Mucosa of descending colon (tissue), 3 donors: ENCODE data around the gene MYOM3. TPM values are rescaled to one million over a fixed set of nuclear protein-coding genes. Genes with fewer than 3 reads are reported as not detected.

Source experiments
- ATAC-seq: fragments of 200-7000 bp; cut with Tn5 transposase; one replicate; pipeline ENCODE4 v1.9.1; 2020; ENCODE audit warnings: mild to moderate bottlenecking, moderate library complexity
- DNase-seq, 3 donors: peaks; one replicate each; pipeline ENCODE4 v3.0.0-alpha.2; 2020
- H3K36me3 ChIP-seq: fragments of 200-600 bp; one replicate; pipeline ENCODE4 v1.8.0; 2021; ENCODE audit warnings: low read depth, mild to moderate bottlenecking
- H3K4me1 ChIP-seq: fragments of 200-600 bp; one replicate; pipeline ENCODE4 v1.8.0; 2021; ENCODE audit warnings: low read depth, mild to moderate bottlenecking
- H3K4me3 ChIP-seq: fragments of 200-600 bp; one replicate; pipeline ENCODE4 v1.8.0; 2021; ENCODE audit warnings: mild to moderate bottlenecking
- H3K9me3 ChIP-seq: fragments of 200-600 bp; one replicate; pipeline ENCODE4 v1.8.0; 2021; ENCODE audit warnings: mild to moderate bottlenecking
- CTCF ChIP-seq: fragments of 200-600 bp; IDR thresholded peaks from one replicate; pipeline ENCODE4 v1.8.0; 2022; ENCODE audit warnings: antibody characterized with exemption, mild to moderate bottlenecking
- intact Hi-C, 2 donors: fragments of 100-400 bp; cut with DNase I in 1 of 2; cut with micrococcal nuclease in 1 of 2; formaldehyde crosslinking; loops; one replicate each; pipeline versions ENCODE4 v1.11.0 to v1.11.1; 2022; cut with DNase I, micrococcal nuclease
- total RNA-seq, 3 donors: library from RNA; stranded (reverse); fragmentation: NEBNext Ultra II Directional in 2 of 3; extraction: Animal tissue kit (Norgen Biotek cat#: 25700) in 2 of 3; gene quantifications; one replicate each; pipeline versions ENCODE4 v1.2.1 to v1.2.4, GENCODE V29; 2021 to 2023
- donor health status: DM: no; HTN: no; CAD: no; lungs with moderate emphysema.
- donor health status: DM: no; HTN: no; CAD: no.
- donor health status: DM: no; HTN: yes; CAD: no.

MYOM3 gene
- total RNA-seq, 3 donors from 2014 or later: 2.6 to 3.4 (median 2.7) TPM

GRCh38 chr1:24007079-24007478, 104.9 kb downstream of the MYOM3 start:
- DNase-seq: no peak
- Histone ChIP-seq H3K9me3 (no peaks in the 10 kb centered on the region), H3K4me1 (peaks cover 14% of the 10 kb centered on the region), H3K36me3 (no peaks in the 10 kb centered on the region), H3K4me3 (no peak overlapping the region)
- ATAC-seq: no peak
- no peak for TF ChIP-seq CTCF
- intact Hi-C loops: no loop called here

Other genes starting within 250 kb of the MYOM3 start
- gene FUCA1, start 243.8 kb downstream of the MYOM3 start, total RNA-seq: 100 to 1,000 TPM in 2 of 3 donors, 10 to 100 TPM in 1; 82.2 to 171 (median 159) TPM
- under 1 TPM; 0.06 to 0.19 (median 0.17) TPM for gene CNR2, start 198.8 kb downstream of the MYOM3 start, total RNA-seq
- 100 to 1,000 TPM; 116 to 137 (median 121) TPM for gene PNRC2, start 152.3 kb downstream of the MYOM3 start, total RNA-seq
- 10 to 100 TPM; 85.8 to 98.0 (median 94.0) TPM for gene SRSF10, start 131.8 kb downstream of the MYOM3 start, total RNA-seq
- gene IL22RA1, start 31.0 kb upstream of the MYOM3 start, total RNA-seq: 10 to 100 TPM; 13.8 to 43.1 (median 28.2) TPM
- 10 to 100 TPM in 2 of 3 donors, 1 to 10 TPM in 1; 5.3 to 24.0 (median 18.8) TPM for gene IFNLR1, start 75.2 kb upstream of the MYOM3 start, total RNA-seq
- gene GRHL3, start 207.2 kb upstream of the MYOM3 start, total RNA-seq: under 1 TPM in 1 of 3 donors, not detected in 2; 0.65 TPM